Esophagus (tissue), 2 donors: Measurements from ENCODE around the gene RDH13. TPM values are rescaled to one million over a fixed set of nuclear protein-coding genes. Genes with fewer than 3 reads are reported as not detected.

Experiments used
- H3K27ac ChIP-seq, 2 donors: one replicate each; pipeline ENCODE4 v1.5.1; 2013; ENCODE audit warnings: low read depth in 2 of 2, mild to moderate bottlenecking in 2 of 2, inconsistent platforms in 1 of 2, low read length in 1 of 2, moderate library complexity in 1 of 2
- H3K27me3 ChIP-seq, 2 donors: one replicate each; pipeline ENCODE4 v1.6.1; 2013; ENCODE audit warnings: low read length in 2 of 2, control low read depth in 1 of 2, mild to moderate bottlenecking in 1 of 2; ENCODE audit not compliant: insufficient read depth in 2 of 2, control insufficient read depth in 1 of 2
- H3K36me3 ChIP-seq, 2 donors: one replicate each; pipeline ENCODE4 v1.6.1; 2013; ENCODE audit warnings: low read length in 1 of 2; ENCODE audit not compliant: control insufficient read depth in 2 of 2, insufficient read depth in 2 of 2
- H3K4me1 ChIP-seq, 2 donors: one replicate each; pipeline ENCODE4 v1.6.1; 2013; ENCODE audit warnings: low read length in 1 of 2; ENCODE audit not compliant: control insufficient read depth in 2 of 2, insufficient read depth in 2 of 2
- H3K4me3 ChIP-seq, 2 donors: one replicate each; pipeline ENCODE4 v1.5.1; 2013; ENCODE audit warnings: low read length in 2 of 2, mild to moderate bottlenecking in 2 of 2, low read depth in 1 of 2, moderate library complexity in 1 of 2
- H3K9me3 ChIP-seq, 2 donors: one replicate each; pipeline ENCODE4 v1.6.1; 2013; ENCODE audit warnings: mild to moderate bottlenecking in 2 of 2, low read depth in 1 of 2, low read length in 1 of 2, moderate library complexity in 1 of 2; ENCODE audit not compliant: control insufficient read depth in 2 of 2, insufficient read depth in 1 of 2
- WGBS, 2 donors: extraction: QIAGEN DNeasy Blood & Tissue Kit; methylation state at CpG; one replicate each; pipeline ENCODE4 v1.1.7; 2013; 5-methylcytosine and 5-hydroxymethylcytosine counted together
- polyA plus RNA-seq, 2 donors: library from polyadenylated mRNA; stranded (reverse); fragments of 200-250 nt; gene quantifications; one replicate each; pipeline ENCODE4 v1.2.3, GENCODE V29; 2013
- donor health status: healthy with polysubstance abuse.
- donor health status: Bipolar disorder and iron deficiency.

RDH13 gene
- polyA plus RNA-seq, 2 donors, result 32.5 to 60.6 TPM

DNA sequence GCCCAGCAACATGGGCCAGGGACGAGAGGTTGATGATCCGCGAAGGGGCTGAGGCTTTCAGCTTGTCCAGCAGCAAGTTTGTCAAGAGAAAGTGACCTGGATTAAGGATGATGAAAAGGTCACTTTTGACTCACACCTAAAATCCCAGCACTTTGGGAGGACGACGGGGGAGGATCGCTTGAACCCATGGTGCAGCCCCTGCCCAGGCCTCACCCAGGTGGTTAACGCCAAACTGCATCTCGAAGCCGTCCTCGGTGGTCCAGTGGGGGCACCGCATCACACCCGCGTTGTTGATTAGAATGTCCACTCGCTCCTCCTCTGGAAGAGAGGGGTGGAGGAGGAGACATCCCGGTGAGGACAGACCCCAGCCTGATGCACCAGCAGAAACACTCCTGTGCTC is 14.5 kb downstream of the RDH13 start:
- H3K9me3 ChIP-seq, result peaks cover 0 to 5% of the 10 kb centered on the region in 2 donors
- no peaks in the 10 kb centered on the region for H3K27me3 ChIP-seq
- H3K36me3 ChIP-seq, result peaks cover 9 to 55% of the 10 kb centered on the region in 2 donors
- 95 to 96% methylated on average over 15 of the region's 15 CpGs for WGBS, 2 donors
- no peak overlapping the region for H3K27ac ChIP-seq
- H3K4me1 ChIP-seq, result no peaks in the 10 kb centered on the region
- no peak overlapping the region for H3K4me3 ChIP-seq

DNA sequence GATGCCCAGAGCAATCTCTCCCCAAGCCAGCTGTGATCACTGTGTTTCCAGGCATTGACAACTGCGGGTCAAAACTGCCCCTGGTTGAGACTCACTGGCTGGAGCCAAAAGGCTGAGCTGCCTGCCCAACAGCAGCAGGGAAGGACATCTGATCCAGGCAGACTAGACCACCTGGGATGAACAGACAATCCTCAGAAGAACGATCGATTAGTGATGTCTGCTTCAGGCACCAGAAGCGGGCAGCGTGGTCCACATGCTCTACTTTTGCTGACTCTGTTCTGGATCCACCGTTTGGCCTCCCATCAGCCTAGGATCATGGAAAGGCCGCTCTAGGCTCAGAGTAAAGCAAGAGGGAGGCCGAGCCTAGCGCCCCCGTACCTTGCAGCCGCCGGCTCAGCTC is 15.0 kb downstream of the RDH13 start:
- no peaks in the 10 kb centered on the region for H3K27me3 ChIP-seq
- H3K4me3 ChIP-seq, result no peak overlapping the region
- H3K9me3 ChIP-seq, result peaks cover 0 to 5% of the 10 kb centered on the region in 2 donors
- peaks cover 8 to 57% of the 10 kb centered on the region in 2 donors for H3K36me3 ChIP-seq
- H3K4me1 ChIP-seq, result no peaks in the 10 kb centered on the region
- no peak overlapping the region for H3K27ac ChIP-seq
- 93 to 94% methylated on average over 12 of the region's 12 CpGs for WGBS, 2 donors

- Histone ChIP-seq H3K36me3 (peaks cover 14 to 60% of the 10 kb centered on the region in 2 donors), H3K4me3 (no peak overlapping the region), H3K9me3 (peaks cover 0 to 5% of the 10 kb centered on the region in 2 donors), H3K27me3 (no peaks in the 10 kb centered on the region), H3K4me1 (no peaks in the 10 kb centered on the region), H3K27ac (no peak overlapping the region)
- whole genome bisulfite sequencing, 2 donors, result 86 to 91% methylated on average over 13 to 17 of the region's 17 CpGs
These were observed 15.8 kb downstream of the RDH13 start for GRCh38 chr19:55046975-55047622.

- no peak overlapping the region for H3K4me3 ChIP-seq
- H3K9me3 ChIP-seq, result peaks cover 0 to 5% of the 10 kb centered on the region in 2 donors
- H3K4me1 ChIP-seq, result no peaks in the 10 kb centered on the region
- peaks cover 14 to 58% of the 10 kb centered on the region in 2 donors for H3K36me3 ChIP-seq
- H3K27me3 ChIP-seq, result no peaks in the 10 kb centered on the region
- H3K27ac ChIP-seq, result no peak overlapping the region
- WGBS, 2 donors, result 94 to 97% methylated on average over 29 to 30 of the region's 30 CpGs
These were observed 17.9 kb downstream of the RDH13 start for GRCh38 chr19:55044771-55045716.

GRCh38 chr19:55044286-55044685 is 18.7 kb downstream of the RDH13 start:
- Histone ChIP-seq H3K4me3 (no peak overlapping the region), H3K36me3 (peaks cover 14 to 57% of the 10 kb centered on the region in 2 donors), H3K27me3 (no peaks in the 10 kb centered on the region), H3K9me3 (peaks cover 0 to 5% of the 10 kb centered on the region in 2 donors), H3K4me1 (no peaks in the 10 kb centered on the region), H3K27ac (no peak overlapping the region)
- WGBS, 2 donors, result 85 to 90% methylated on average over 5 of the region's 5 CpGs

DNA sequence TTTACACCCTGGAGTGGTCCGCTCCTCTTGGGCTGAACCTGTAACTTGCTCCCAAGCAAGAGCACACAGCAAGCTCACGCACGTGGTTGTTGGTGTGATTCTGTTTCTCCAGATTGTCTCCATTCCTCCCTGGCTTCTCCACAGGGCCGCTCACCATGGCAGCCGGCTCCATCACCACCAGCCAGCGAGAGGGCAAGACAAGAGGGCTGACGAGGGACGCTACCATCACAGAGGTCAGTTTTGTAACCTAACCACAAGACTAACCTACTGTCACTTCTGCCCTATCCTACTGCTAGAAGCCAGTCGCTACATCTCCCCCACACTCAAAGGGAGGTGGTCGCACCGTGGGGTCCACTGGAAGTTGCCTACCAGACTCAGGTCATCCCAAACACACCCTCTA is 20.3 kb downstream of the RDH13 start:
- Histone ChIP-seq H3K27me3 (no peaks in the 10 kb centered on the region), H3K36me3 (peaks cover 10 to 41% of the 10 kb centered on the region in 2 donors), H3K27ac (no peak overlapping the region), H3K4me1 (no peaks in the 10 kb centered on the region), H3K4me3 (no peak overlapping the region), H3K9me3 (no peaks in the 10 kb centered on the region)
- WGBS, 2 donors, result 71 to 88% methylated on average over 11 of the region's 11 CpGs

- whole genome bisulfite sequencing, 2 donors, result 80 to 81% methylated on average over 9 of the region's 9 CpGs
- Histone ChIP-seq H3K9me3 (no peaks in the 10 kb centered on the region), H3K27me3 (no peaks in the 10 kb centered on the region), H3K4me3 (no peak overlapping the region), H3K36me3 (peaks cover 10 to 37% of the 10 kb centered on the region in 2 donors), H3K4me1 (no peaks in the 10 kb centered on the region), H3K27ac (no peak overlapping the region)
These were observed 20.6 kb downstream of the RDH13 start for GRCh38 chr19:55042344-55042678.

GRCh38 chr19:55041627-55042343 is 21.2 kb downstream of the RDH13 start:
- H3K27me3 ChIP-seq, result no peaks in the 10 kb centered on the region
- no peak overlapping the region for H3K27ac ChIP-seq
- H3K4me1 ChIP-seq, result no peaks in the 10 kb centered on the region
- 64 to 77% methylated on average over 30 of the region's 30 CpGs for WGBS, 2 donors
- H3K9me3 ChIP-seq, result no peaks in the 10 kb centered on the region
- H3K36me3 ChIP-seq, result peaks cover 10 to 32% of the 10 kb centered on the region in 2 donors
- H3K4me3 ChIP-seq, result no peak overlapping the region

- Histone ChIP-seq H3K4me1 (no peaks in the 10 kb centered on the region), H3K4me3 (no peak overlapping the region), H3K9me3 (no peaks in the 10 kb centered on the region), H3K27me3 (no peaks in the 10 kb centered on the region), H3K36me3 (peaks cover 10 to 27% of the 10 kb centered on the region in 2 donors), H3K27ac (no peak overlapping the region)
- 87 to 91% methylated on average over 10 of the region's 10 CpGs for WGBS, 2 donors
These were observed 21.7 kb downstream of the RDH13 start for GRCh38 chr19:55041244-55041626.
